B cell (primary cell): ENCODE data around the gene MBNL2. TPM values are rescaled to one million over a fixed set of nuclear protein-coding genes. Genes with fewer than 3 reads are reported as not detected.
A peak's percentile ranks its signal among the peaks of the same experiment; 100 is the strongest.

Experiments used
- ATAC-seq: fragments of 200-7000 bp; cut with Tn5 transposase; one replicate; pipeline ENCODE4 v1.10.0; 2021; ENCODE audit warnings: low read depth, mild to moderate bottlenecking, moderate number of reproducible peaks, moderate library complexity
- CTCF ChIA-PET: fragments of 350-600 bp; sonication (Branson Sonifier 250); formaldehyde crosslinking; loops from one replicate; lab custom pipeline; 2021; ENCODE audit warnings: antibody characterized with exemption, inconsistent platforms; lab: Charles Lee
- POLR2A ChIA-PET: fragments of 350-600 bp; sonication (Branson Sonifier 250); formaldehyde crosslinking; loops from one replicate; lab custom pipeline; 2021; ENCODE audit warnings: antibody characterized with exemption; lab: Charles Lee
- DNase-seq: peaks from one replicate; pipeline ENCODE4 v3.0.0; 2013
- H2AFZ ChIP-seq: 2 replicates; pipeline ENCODE4 v1.6.1; 2012; ENCODE audit warnings: mild to moderate bottlenecking, low read depth, low read length; ENCODE audit not compliant: insufficient read depth, poor library complexity, severe bottlenecking
- H3K27ac ChIP-seq, 2 donors: 1 replicate in 1 of 2; 2 replicates in 1 of 2; pipeline ENCODE4 v1.5.1; 2012 to 2013; ENCODE audit warnings: low read length in 2 of 2, mild to moderate bottlenecking in 2 of 2, moderate library complexity in 1 of 2
- H3K27me3 ChIP-seq, 4 experiments: fragments of 200-600 bp in 1 of 4; sonication (generic) in 1 of 4; replicated peaks in 1 of 4; 1 replicate in 2 of 4; 2 replicates in 2 of 4; pipeline versions ENCODE4 v1.6.1 to v1.7.0; 2013 to 2016; ENCODE audit warnings: low read length in 3 of 4, mild to moderate bottlenecking in 2 of 4, mixed read lengths in 1 of 4, moderate library complexity in 1 of 4; ENCODE audit not compliant: insufficient read depth in 4 of 4, control insufficient read depth in 3 of 4; ENCODE audit errors: control extremely low read depth in 1 of 4
- H3K36me3 ChIP-seq, 2 experiments: replicated peaks in 1 of 2; 1 replicate in 1 of 2; 2 replicates in 1 of 2; pipeline versions ENCODE4 v1.6.1 to v1.7.1; 2013; ENCODE audit warnings: low read length in 1 of 2; ENCODE audit not compliant: insufficient read depth in 2 of 2, control insufficient read depth in 1 of 2; ENCODE audit errors: control extremely low read depth in 1 of 2, extremely low read depth in 1 of 2
- H3K4me1 ChIP-seq, 2 donors: fragments of 200-600 bp in 1 of 2; sonication (generic) in 1 of 2; 1 replicate in 1 of 2; 2 replicates in 1 of 2; pipeline versions ENCODE4 v1.5.1 to v1.6.1; 2013 to 2017; ENCODE audit warnings: low read length in 2 of 2; ENCODE audit not compliant: control insufficient read depth in 2 of 2, insufficient read depth in 2 of 2
- H3K4me2 ChIP-seq: replicated peaks from 2 replicates; pipeline ENCODE3; 2012; ENCODE audit warnings: mild to moderate bottlenecking, low read depth, low read length; ENCODE audit not compliant: poor library complexity, severe bottlenecking
- H3K4me3 ChIP-seq, 5 experiments: fragments of 200-600 bp in 1 of 5; sonication (generic) in 1 of 5; 1 replicate in 3 of 5; 2 replicates in 2 of 5; pipeline versions ENCODE4 v1.5.1 to v1.7.0; 2011 to 2016; ENCODE audit warnings: low read length in 4 of 5, mild to moderate bottlenecking in 4 of 5, low read depth in 2 of 5, control low read depth in 1 of 5, moderate library complexity in 1 of 5; ENCODE audit not compliant: insufficient read depth in 1 of 5; ENCODE audit errors: control extremely low read depth in 1 of 5, extremely low read depth in 1 of 5
- H3K79me2 ChIP-seq: fragments of 200-600 bp; sonication (generic); one replicate; pipeline ENCODE4 v1.6.0; 2016; ENCODE audit warnings: low read length; ENCODE audit not compliant: control insufficient read depth, insufficient read depth
- H3K9ac ChIP-seq: fragments of 200-600 bp; sonication (generic); 2 replicates; pipeline ENCODE4 v1.6.1; 2017; ENCODE audit warnings: mild to moderate bottlenecking, low read length, moderate library complexity
- H3K9me3 ChIP-seq, 3 donors: one replicate each; pipeline versions ENCODE4 v1.6.1 to v1.7.1; 2013; ENCODE audit warnings: low read length in 2 of 3; ENCODE audit not compliant: control insufficient read depth in 2 of 3, insufficient read depth in 1 of 3; ENCODE audit errors: control extremely low read depth in 1 of 3
- H4K20me1 ChIP-seq: 2 replicates; pipeline ENCODE4 v1.6.0; 2012; ENCODE audit warnings: mild to moderate bottlenecking, low read length; ENCODE audit not compliant: insufficient read depth, control insufficient read depth, poor library complexity, severe bottlenecking
- H3K27ac Mint-ChIP-seq: one replicate; pipeline ENCODE4 v1.8.0; 2021; ENCODE audit warnings: mixed read lengths
- H3K27me3 Mint-ChIP-seq: one replicate; pipeline ENCODE4 v1.8.0; 2021; ENCODE audit warnings: mixed read lengths
- H3K4me1 Mint-ChIP-seq: one replicate; pipeline ENCODE4 v1.8.0; 2021; ENCODE audit warnings: mixed read lengths
- H3K4me3 Mint-ChIP-seq: one replicate; pipeline ENCODE4 v1.8.0; 2021; ENCODE audit warnings: mixed read lengths
- H3K9me3 Mint-ChIP-seq: one replicate; pipeline ENCODE4 v1.8.0; 2022; ENCODE audit warnings: mixed read lengths; ENCODE audit not compliant: insufficient read depth
- EZH2 ChIP-seq: IDR thresholded peaks from 2 replicates; pipeline ENCODE4 v1.6.1; 2012; ENCODE audit warnings: borderline replicate concordance, low read depth, mild to moderate bottlenecking, moderate library complexity, low read length; ENCODE audit not compliant: insufficient read depth, poor library complexity, severe bottlenecking
- WGBS: methylation state at CpG from one replicate; pipeline ENCODE4 v1.1.5; 2013; ENCODE audit warnings: missing lambda C conversion rate; ENCODE audit not compliant: insufficient coverage; 5-methylcytosine and 5-hydroxymethylcytosine counted together
- intact Hi-C: fragments of 100-400 bp; cut with micrococcal nuclease; formaldehyde crosslinking; loops from one replicate; pipeline ENCODE4 v1.10.0; 2022
- polyA plus RNA-seq: library from polyadenylated mRNA; depleted of rRNA; stranded (reverse); fragments of >200 nt; gene quantifications from 2 replicates; pipeline ENCODE4 v1.2.3, GENCODE V29; 2012
- total RNA-seq, 2 donors: library from RNA; stranded (reverse); fragments of 120-200 nt in 1 of 2; gene quantifications; 1 replicate in 1 of 2; 2 replicates in 1 of 2; pipeline versions ENCODE4 v1.2.3 to v1.2.4, GENCODE V29; 2013 to 2022
- TF ChIP-seq, protein P1 (sequence below): fragments of 200-600 bp; IDR thresholded peaks from one replicate; pipeline ENCODE4 v1.8.0; 2022; ENCODE audit warnings: antibody characterized with exemption, mild to moderate bottlenecking

Gene MBNL2
- total and polyA plus RNA-seq, 2 donors (not counting 1 experiment from before 2014, with no cell fraction given), result 6.9 to 50.1 TPM

DNA sequence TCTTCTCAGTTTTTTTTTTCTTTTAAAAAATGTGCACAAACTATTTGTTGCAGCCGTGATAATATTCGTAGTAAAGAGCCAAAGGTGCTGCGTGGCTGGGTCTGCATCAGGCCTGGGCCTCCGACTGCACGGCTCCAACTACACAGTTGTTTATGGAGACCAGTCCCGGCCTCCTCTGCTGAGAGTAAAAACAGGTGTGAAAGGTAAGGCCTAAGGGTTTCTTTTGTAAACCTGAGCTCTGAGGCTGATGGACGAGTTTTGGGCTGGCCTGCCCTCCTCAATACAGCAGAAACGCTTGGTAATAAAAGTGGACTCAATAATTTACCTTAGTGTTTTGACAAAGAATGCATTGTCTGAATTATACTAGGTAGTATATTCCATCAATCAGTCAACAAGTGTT is 3.9 kb downstream of the MBNL2 start:
- DNase-seq (no peak), ATAC-seq (no peak)
- Histone ChIP-seq H3K9ac (peak overlapping the region; percentile 81), H3K27me3 (no peaks in the 10 kb centered on the region), H3K4me3 (peak overlapping the region in 1 of 5 experiments; percentile 16), H3K9me3 (no peaks in the 10 kb centered on the region), H3K36me3 (peaks cover 0 to 2% of the 10 kb centered on the region in 2 experiments), H4K20me1 (peaks cover 53% of the 10 kb centered on the region), H3K79me2 (peaks cover 92% of the 10 kb centered on the region), H3K4me1 (peaks cover 50 to 51% of the 10 kb centered on the region in 2 donors), H3K4me2 (peak overlapping the region; percentile 87), H2AFZ (no peak overlapping the region), H3K27ac (peak overlapping the region; percentile 88 to 95)
- WGBS, result 83% methylated on average over 6 of the region's 8 CpGs
- H3K9me3 Mint-ChIP-seq, result no peaks in the 10 kb centered on the region
- peak overlapping the region; percentile 86 for H3K27ac Mint-ChIP-seq
- H3K27me3 Mint-ChIP-seq, result no peaks in the 10 kb centered on the region
- no peak for TF ChIP-seq EZH2
- TF ChIP-seq, protein P1, sequence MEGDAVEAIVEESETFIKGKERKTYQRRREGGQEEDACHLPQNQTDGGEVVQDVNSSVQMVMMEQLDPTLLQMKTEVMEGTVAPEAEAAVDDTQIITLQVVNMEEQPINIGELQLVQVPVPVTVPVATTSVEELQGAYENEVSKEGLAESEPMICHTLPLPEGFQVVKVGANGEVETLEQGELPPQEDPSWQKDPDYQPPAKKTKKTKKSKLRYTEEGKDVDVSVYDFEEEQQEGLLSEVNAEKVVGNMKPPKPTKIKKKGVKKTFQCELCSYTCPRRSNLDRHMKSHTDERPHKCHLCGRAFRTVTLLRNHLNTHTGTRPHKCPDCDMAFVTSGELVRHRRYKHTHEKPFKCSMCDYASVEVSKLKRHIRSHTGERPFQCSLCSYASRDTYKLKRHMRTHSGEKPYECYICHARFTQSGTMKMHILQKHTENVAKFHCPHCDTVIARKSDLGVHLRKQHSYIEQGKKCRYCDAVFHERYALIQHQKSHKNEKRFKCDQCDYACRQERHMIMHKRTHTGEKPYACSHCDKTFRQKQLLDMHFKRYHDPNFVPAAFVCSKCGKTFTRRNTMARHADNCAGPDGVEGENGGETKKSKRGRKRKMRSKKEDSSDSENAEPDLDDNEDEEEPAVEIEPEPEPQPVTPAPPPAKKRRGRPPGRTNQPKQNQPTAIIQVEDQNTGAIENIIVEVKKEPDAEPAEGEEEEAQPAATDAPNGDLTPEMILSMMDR, result no peak
- CTCF ChIA-PET, result interaction anchor here (0.7 kb wide), 2 partner anchors 69 to 76 kb away, joined by 3 to 4 read pairs; no protein-coding TSS in a partner anchor
- POLR2A ChIA-PET, result no interaction called here
- peaks cover 69% of the 10 kb centered on the region for H3K4me1 Mint-ChIP-seq
- peak overlapping the region; percentile 94 for H3K4me3 Mint-ChIP-seq
- intact Hi-C loops, result loop anchor here (2.0 to 10.0 kb wide), 4 partner anchors 13 to 1349 kb away; partner anchors contain the start of gene STK24
